CD4-positive, alpha-beta T cell (primary cell): ENCODE results near the gene PRIMA1. TPM values are rescaled to one million over a fixed set of nuclear protein-coding genes. Genes with fewer than 3 reads are reported as not detected.
"Not testable (repeated sequence)": the region's sequence is repeated elsewhere in the genome, so short reads cannot be mapped to it uniquely, and the experiment has no call there.

Experiments used
- ATAC-seq: fragments of 200-7000 bp; cut with Tn5 transposase; one replicate; pipeline ENCODE4 v1.10.0; 2022; ENCODE audit warnings: mild to moderate bottlenecking; ENCODE audit not compliant: poor library complexity
- CTCF ChIA-PET: fragments of 350-600 bp; sonication (Branson Sonifier 250); formaldehyde crosslinking; loops from one replicate; lab custom pipeline; 2021; ENCODE audit warnings: antibody characterized with exemption, inconsistent platforms; lab: Charles Lee
- POLR2A ChIA-PET: fragments of 350-600 bp; sonication (Branson Sonifier 250); formaldehyde crosslinking; loops from one replicate; lab custom pipeline; 2021; ENCODE audit warnings: antibody characterized with exemption, inconsistent platforms; lab: Charles Lee
- DNase-seq, 14 experiments: peaks; one replicate each; pipeline ENCODE4 v3.0.0-alpha.2; 2013 to 2020; ENCODE audit warnings: mixed read lengths in 2 of 14
- H3K27ac ChIP-seq, 2 donors: one replicate each; pipeline versions ENCODE4 v1.5.1 to v1.7.0; 2013; ENCODE audit warnings: low read length in 2 of 2, low read depth in 1 of 2, mild to moderate bottlenecking in 1 of 2
- H3K27me3 ChIP-seq, 2 experiments: 1 replicate in 1 of 2; 2 replicates in 1 of 2; pipeline versions ENCODE4 v1.6.1 to v1.7.0; 2013; ENCODE audit warnings: low read length in 2 of 2, control low read depth in 1 of 2, mild to moderate bottlenecking in 1 of 2, moderate library complexity in 1 of 2; ENCODE audit not compliant: insufficient read depth in 2 of 2, control insufficient read depth in 1 of 2
- H3K36me3 ChIP-seq: one replicate; pipeline ENCODE4 v1.6.1; 2013; ENCODE audit warnings: low read length, control low read depth; ENCODE audit not compliant: insufficient read depth
- H3K4me1 ChIP-seq: one replicate; pipeline ENCODE4 v1.6.1; 2013; ENCODE audit warnings: low read length, control low read depth; ENCODE audit not compliant: insufficient read depth
- H3K4me3 ChIP-seq: one replicate; pipeline ENCODE4 v1.5.1; 2013; ENCODE audit warnings: mild to moderate bottlenecking, low read length, moderate library complexity
- H3K9me3 ChIP-seq, 2 experiments: 1 replicate in 1 of 2; 2 replicates in 1 of 2; pipeline versions ENCODE4 v1.6.1 to v1.7.0; 2013; ENCODE audit warnings: low read length in 2 of 2, mild to moderate bottlenecking in 2 of 2, control low read depth in 1 of 2, moderate library complexity in 1 of 2; ENCODE audit not compliant: control insufficient read depth in 1 of 2, insufficient read depth in 1 of 2
- H3K27ac Mint-ChIP-seq: one replicate; pipeline ENCODE4 v1.8.0; 2020; ENCODE audit warnings: mixed read lengths
- H3K27me3 Mint-ChIP-seq: one replicate; pipeline ENCODE4 v1.8.0; 2021; ENCODE audit warnings: mixed read lengths
- H3K36me3 Mint-ChIP-seq: one replicate; pipeline ENCODE4 v1.8.0; 2021; ENCODE audit warnings: low read depth, mixed read lengths
- H3K4me1 Mint-ChIP-seq: one replicate; pipeline ENCODE4 v1.8.0; 2021; ENCODE audit warnings: low read depth, mixed read lengths
- H3K4me3 Mint-ChIP-seq: one replicate; pipeline ENCODE4 v1.8.0; 2020; ENCODE audit warnings: mild to moderate bottlenecking, mixed read lengths
- H3K9me3 Mint-ChIP-seq: one replicate; pipeline ENCODE4 v1.8.0; 2020; ENCODE audit warnings: mixed read lengths
- CTCF ChIP-seq: fragments of 200-600 bp; IDR thresholded peaks from one replicate; pipeline ENCODE4 v1.8.0; 2022; ENCODE audit warnings: antibody characterized with exemption, mild to moderate bottlenecking
- intact Hi-C, 2 experiments: fragments of 100-400 bp; cut with DNase I in 1 of 2; cut with micrococcal nuclease in 1 of 2; formaldehyde crosslinking; loops; one replicate each; pipeline versions ENCODE4 v1.15.1 to v1.9.0; 2023 to 2025; cut with DNase I, micrococcal nuclease
- total RNA-seq, 174 experiments: library from RNA in 2 of 174; stranded (reverse) in 2 of 174; gene quantifications; one replicate each; pipeline ENCODE4 v1.2.3 and lab custom pipeline; 2021 to 2026

PRIMA1 gene
- total RNA-seq, 2 experiments from 2014 or later: not detected

GRCh38 chr14:93811020-93811419 is 22.7 kb upstream of the PRIMA1 start:
- no peak for DNase-seq
- Mint-ChIP-seq H3K27ac (no peak overlapping the region), H3K4me1 (no peaks in the 10 kb centered on the region), H3K27me3 (peaks cover 6% of the 10 kb centered on the region), H3K9me3 (peaks cover 22% of the 10 kb centered on the region), H3K36me3 (no peaks in the 10 kb centered on the region), H3K4me3 (no peak overlapping the region)
- Histone ChIP-seq H3K9me3 (peaks cover 0 to 16% of the 10 kb centered on the region in 2 experiments), H3K27ac (no peak overlapping the region), H3K36me3 (no peaks in the 10 kb centered on the region), H3K27me3 (peaks cover 0 to 2% of the 10 kb centered on the region in 2 experiments), H3K4me3 (no peak overlapping the region), H3K4me1 (no peaks in the 10 kb centered on the region)
- intact Hi-C loops: no loop called here
- POLR2A ChIA-PET: no interaction called here
- TF ChIP-seq CTCF: no peak
- CTCF ChIA-PET: no interaction called here
- no peak for ATAC-seq

DNA sequence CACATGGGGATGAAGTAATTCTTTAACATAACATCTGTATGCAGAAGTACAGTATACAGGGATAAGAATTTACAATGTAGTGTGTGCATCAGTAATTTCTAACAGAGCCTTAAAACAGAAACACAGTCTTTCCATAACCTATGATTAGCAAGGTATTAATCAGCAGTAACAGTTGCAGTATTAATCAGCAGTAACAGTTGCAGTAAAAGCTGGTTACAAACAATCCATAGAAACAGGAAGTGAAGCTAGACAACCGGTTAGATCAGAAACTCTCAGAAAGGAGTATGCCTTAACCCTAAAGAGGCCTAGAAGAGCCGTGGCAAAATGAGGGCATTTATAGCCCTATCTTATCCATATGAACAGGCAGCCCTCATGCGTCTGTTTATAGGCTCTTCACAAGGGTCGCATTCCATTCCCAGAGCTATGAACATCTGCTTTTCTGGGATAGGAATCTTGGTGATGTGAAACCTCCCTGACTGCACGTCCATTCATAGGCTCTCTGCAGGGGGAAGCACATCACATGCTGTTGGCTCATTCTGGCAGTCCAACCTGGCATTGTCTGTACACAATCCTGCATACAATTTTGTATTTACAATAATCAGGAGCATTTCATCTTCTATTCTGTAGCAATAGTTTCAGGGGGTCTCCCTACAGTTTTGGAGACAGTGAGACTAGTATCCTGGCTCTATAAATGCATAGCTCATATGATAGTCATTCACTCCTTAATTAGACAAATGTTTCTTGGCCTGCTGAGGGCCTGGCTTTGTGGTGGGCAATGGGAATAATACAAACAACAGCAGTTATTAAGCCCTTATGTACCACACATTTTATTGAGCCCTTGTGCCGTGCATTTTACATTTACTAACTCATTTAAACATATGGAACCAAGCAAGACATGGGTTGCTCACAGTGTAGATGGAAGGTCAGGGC is 21.5 kb upstream of the PRIMA1 start:
- POLR2A ChIA-PET, H3K36me3 Mint-ChIP-seq, H3K36me3 ChIP-seq, DNase-seq, H3K27me3 ChIP-seq, H3K4me1 ChIP-seq, H3K27me3 Mint-ChIP-seq, H3K4me3 ChIP-seq, ATAC-seq, H3K27ac ChIP-seq, H3K4me3 Mint-ChIP-seq, H3K4me1 Mint-ChIP-seq, H3K27ac Mint-ChIP-seq, CTCF ChIA-PET, intact Hi-C loops: not testable (repeated sequence)
- H3K9me3 ChIP-seq: peaks cover 0 to 16% of the 10 kb centered on the region in 2 experiments
- H3K9me3 Mint-ChIP-seq: peaks cover 12% of the 10 kb centered on the region

GRCh38 chr14:93804654-93805053 is 16.4 kb upstream of the PRIMA1 start:
- CTCF ChIA-PET: no interaction called here
- H3K9me3 Mint-ChIP-seq: peaks cover 3% of the 10 kb centered on the region
- no peaks in the 10 kb centered on the region for H3K4me1 ChIP-seq
- H3K36me3 ChIP-seq: no peaks in the 10 kb centered on the region
- no peak overlapping the region for H3K27ac ChIP-seq
- H3K27me3 ChIP-seq: peaks cover 0 to 2% of the 10 kb centered on the region in 2 experiments
- H3K36me3 Mint-ChIP-seq: no peaks in the 10 kb centered on the region
- H3K27me3 Mint-ChIP-seq: peaks cover 23% of the 10 kb centered on the region
- ATAC-seq (no peak), DNase-seq (no peak)
- no peak overlapping the region for H3K4me3 ChIP-seq
- POLR2A ChIA-PET: no interaction called here
- intact Hi-C loops: no loop called here
- no peak for TF ChIP-seq CTCF
- no peaks in the 10 kb centered on the region for H3K4me1 Mint-ChIP-seq
- H3K4me3 Mint-ChIP-seq: no peak overlapping the region
- H3K27ac Mint-ChIP-seq: no peak overlapping the region
- peaks cover 0 to 11% of the 10 kb centered on the region in 2 experiments for H3K9me3 ChIP-seq
